Parathyroid adenoma (tissue), 2 donors: ENCODE measurements around the gene MRTFB.

ENCODE experiments used
- H2AFZ ChIP-seq: fragments of 300-600 bp; sonication (generic); one replicate; pipeline ENCODE4 v1.7.0; 2017; ENCODE audit warnings: antibody characterized with exemption, mild to moderate bottlenecking
- H3K27ac ChIP-seq: fragments of 300-600 bp; sonication (generic); one replicate; pipeline ENCODE4 v1.7.0; 2017
- H3K27me3 ChIP-seq: fragments of 300-600 bp; sonication (generic); one replicate; pipeline ENCODE4 v1.7.0; 2017; ENCODE audit warnings: low read length; ENCODE audit not compliant: control insufficient read depth, insufficient read depth
- H3K36me3 ChIP-seq: fragments of 300-600 bp; sonication (generic); one replicate; pipeline ENCODE4 v1.7.0; 2017; ENCODE audit warnings: low read length; ENCODE audit not compliant: control insufficient read depth, insufficient read depth
- H3K4me1 ChIP-seq: fragments of 300-600 bp; sonication (generic); one replicate; pipeline ENCODE4 v1.7.0; 2017; ENCODE audit warnings: control low read depth
- H3K4me2 ChIP-seq: fragments of 300-600 bp; sonication (generic); one replicate; pipeline ENCODE4 v1.7.0; 2017; ENCODE audit warnings: low read length
- H3K4me3 ChIP-seq: fragments of 300-600 bp; sonication (generic); one replicate; pipeline ENCODE4 v1.7.0; 2017; ENCODE audit warnings: low read depth, low read length
- H3K79me2 ChIP-seq: fragments of 300-600 bp; sonication (generic); one replicate; pipeline ENCODE4 v1.7.0; 2017; ENCODE audit warnings: control low read depth
- H3K9ac ChIP-seq: fragments of 300-600 bp; sonication (generic); one replicate; pipeline ENCODE4 v1.7.0; 2017; ENCODE audit warnings: mild to moderate bottlenecking
- H3K9me3 ChIP-seq: fragments of 300-600 bp; sonication (generic); one replicate; pipeline ENCODE4 v1.7.0; 2017; ENCODE audit warnings: low read length; ENCODE audit not compliant: control insufficient read depth
- TF ChIP-seq, protein P1 (sequence below): fragments of 300-600 bp; sonication (generic); IDR thresholded peaks from one replicate; pipeline ENCODE4 v1.7.0; 2017; ENCODE audit warnings: antibody characterized with exemption, mild to moderate bottlenecking
- donor health status: primary hyperparathyroidism.

Gene MRTFB

GRCh38 chr16:14101415-14101814 lies 30.3 kb downstream of the MRTFB start:
- TF ChIP-seq, protein P1, sequence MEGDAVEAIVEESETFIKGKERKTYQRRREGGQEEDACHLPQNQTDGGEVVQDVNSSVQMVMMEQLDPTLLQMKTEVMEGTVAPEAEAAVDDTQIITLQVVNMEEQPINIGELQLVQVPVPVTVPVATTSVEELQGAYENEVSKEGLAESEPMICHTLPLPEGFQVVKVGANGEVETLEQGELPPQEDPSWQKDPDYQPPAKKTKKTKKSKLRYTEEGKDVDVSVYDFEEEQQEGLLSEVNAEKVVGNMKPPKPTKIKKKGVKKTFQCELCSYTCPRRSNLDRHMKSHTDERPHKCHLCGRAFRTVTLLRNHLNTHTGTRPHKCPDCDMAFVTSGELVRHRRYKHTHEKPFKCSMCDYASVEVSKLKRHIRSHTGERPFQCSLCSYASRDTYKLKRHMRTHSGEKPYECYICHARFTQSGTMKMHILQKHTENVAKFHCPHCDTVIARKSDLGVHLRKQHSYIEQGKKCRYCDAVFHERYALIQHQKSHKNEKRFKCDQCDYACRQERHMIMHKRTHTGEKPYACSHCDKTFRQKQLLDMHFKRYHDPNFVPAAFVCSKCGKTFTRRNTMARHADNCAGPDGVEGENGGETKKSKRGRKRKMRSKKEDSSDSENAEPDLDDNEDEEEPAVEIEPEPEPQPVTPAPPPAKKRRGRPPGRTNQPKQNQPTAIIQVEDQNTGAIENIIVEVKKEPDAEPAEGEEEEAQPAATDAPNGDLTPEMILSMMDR = no peak
- H3K27me3 ChIP-seq = no peaks in the 10 kb centered on the region
- no peak overlapping the region for H3K4me3 ChIP-seq
- H3K4me2 ChIP-seq = peak overlapping the region; percentile 10
- H3K4me1 ChIP-seq = peaks cover 46% of the 10 kb centered on the region
- H3K36me3 ChIP-seq = no peaks in the 10 kb centered on the region
- H2AFZ ChIP-seq = no peak overlapping the region
- no peaks in the 10 kb centered on the region for H3K9me3 ChIP-seq
- no peak overlapping the region for H3K27ac ChIP-seq
- H3K9ac ChIP-seq = no peak overlapping the region
- H3K79me2 ChIP-seq = peaks cover 53% of the 10 kb centered on the region

DNA sequence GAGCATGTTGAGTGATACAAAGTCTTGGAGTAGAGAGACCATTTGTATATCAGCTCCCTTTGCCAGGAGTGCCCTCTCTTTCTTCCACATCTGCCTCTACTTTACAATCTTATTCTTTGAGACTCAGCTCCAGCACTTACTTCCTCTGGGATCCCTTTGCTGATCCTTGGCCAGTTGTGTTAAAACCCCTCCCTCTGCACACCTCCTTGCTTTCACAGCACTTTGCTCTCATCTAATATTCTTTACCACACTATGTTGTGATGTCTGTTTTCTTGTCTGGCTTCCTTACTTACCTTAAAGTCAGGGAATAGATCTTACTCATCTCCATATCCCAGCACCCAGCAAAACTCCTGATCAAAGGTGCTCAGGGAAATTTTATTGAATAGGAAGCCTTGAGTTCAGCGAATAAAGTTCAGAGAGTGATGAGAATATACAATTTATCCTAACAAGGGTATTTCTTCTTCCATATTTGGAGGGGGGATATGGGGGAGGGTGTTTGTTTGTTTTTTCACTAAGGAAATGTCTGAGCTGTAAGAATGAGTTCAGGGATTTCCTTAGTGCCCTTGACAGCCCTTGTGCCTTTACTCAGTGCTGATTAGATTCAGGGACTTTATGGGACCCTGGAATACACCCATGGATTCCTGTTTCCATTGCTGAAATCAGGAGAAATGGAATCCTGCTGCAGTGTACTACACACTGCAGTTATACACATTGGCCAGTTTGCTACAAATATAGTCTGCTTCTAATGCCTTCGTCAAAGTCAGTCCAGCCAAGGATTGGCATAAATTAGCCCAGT lies 32.0 kb downstream of the MRTFB start:
- Histone ChIP-seq H3K4me1 (peaks cover 44% of the 10 kb centered on the region), H3K4me2 (peak overlapping the region; percentile 13), H3K9ac (no peak overlapping the region), H2AFZ (no peak overlapping the region), H3K9me3 (no peaks in the 10 kb centered on the region), H3K27me3 (no peaks in the 10 kb centered on the region), H3K79me2 (peaks cover 48% of the 10 kb centered on the region), H3K36me3 (no peaks in the 10 kb centered on the region), H3K27ac (no peak overlapping the region), H3K4me3 (no peak overlapping the region)
- TF ChIP-seq, protein P1 = no peak

DNA sequence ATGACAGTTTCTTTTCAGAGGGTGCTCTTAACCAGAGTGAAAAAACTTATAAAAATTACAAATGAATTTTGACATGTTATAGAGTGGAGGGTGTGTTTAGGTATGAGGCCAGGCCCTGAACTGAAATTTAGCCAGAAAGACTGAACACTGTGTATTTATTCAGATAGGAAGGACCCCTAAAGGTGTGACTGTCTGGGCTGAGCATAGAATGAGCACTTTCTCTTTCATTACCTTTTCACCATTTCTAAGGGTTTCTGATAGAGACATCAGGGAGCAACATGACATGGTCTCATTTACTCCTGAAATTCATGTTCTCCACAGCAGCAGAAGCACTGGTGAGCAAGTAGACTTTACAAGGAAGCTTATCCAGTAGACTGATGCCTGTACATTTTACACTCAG lies 32.9 kb downstream of the MRTFB start:
- H3K79me2 ChIP-seq = peaks cover 41% of the 10 kb centered on the region
- TF ChIP-seq, protein P1 = no peak
- H3K27me3 ChIP-seq = no peaks in the 10 kb centered on the region
- peaks cover 44% of the 10 kb centered on the region for H3K4me1 ChIP-seq
- no peak overlapping the region for H3K4me3 ChIP-seq
- H3K9me3 ChIP-seq = no peaks in the 10 kb centered on the region
- H3K9ac ChIP-seq = no peak overlapping the region
- no peak overlapping the region for H3K4me2 ChIP-seq
- no peaks in the 10 kb centered on the region for H3K36me3 ChIP-seq
- no peak overlapping the region for H2AFZ ChIP-seq
- H3K27ac ChIP-seq = no peak overlapping the region

GRCh38 chr16:14105760-14106375 lies 34.7 kb downstream of the MRTFB start:
- Histone ChIP-seq H3K4me3 (no peak overlapping the region), H3K27me3 (no peaks in the 10 kb centered on the region), H3K4me1 (peaks cover 49% of the 10 kb centered on the region), H3K36me3 (no peaks in the 10 kb centered on the region), H3K4me2 (peak overlapping the region; percentile 16), H2AFZ (no peak overlapping the region), H3K9me3 (no peaks in the 10 kb centered on the region), H3K9ac (no peak overlapping the region), H3K27ac (no peak overlapping the region), H3K79me2 (peaks cover 29% of the 10 kb centered on the region)
- TF ChIP-seq, protein P1 = no peak
